B cell (primary cell): ENCODE data around the gene LSMEM2.

Experiments used
- EZH2 ChIP-seq: IDR thresholded peaks from 2 replicates; pipeline ENCODE4 v1.6.1; 2012; ENCODE audit warnings: borderline replicate concordance, low read depth, mild to moderate bottlenecking, moderate library complexity, low read length; ENCODE audit not compliant: insufficient read depth, poor library complexity, severe bottlenecking
- TF ChIP-seq, protein P1 (sequence below): fragments of 200-600 bp; IDR thresholded peaks from one replicate; pipeline ENCODE4 v1.8.0; 2022; ENCODE audit warnings: antibody characterized with exemption, mild to moderate bottlenecking

DNA sequence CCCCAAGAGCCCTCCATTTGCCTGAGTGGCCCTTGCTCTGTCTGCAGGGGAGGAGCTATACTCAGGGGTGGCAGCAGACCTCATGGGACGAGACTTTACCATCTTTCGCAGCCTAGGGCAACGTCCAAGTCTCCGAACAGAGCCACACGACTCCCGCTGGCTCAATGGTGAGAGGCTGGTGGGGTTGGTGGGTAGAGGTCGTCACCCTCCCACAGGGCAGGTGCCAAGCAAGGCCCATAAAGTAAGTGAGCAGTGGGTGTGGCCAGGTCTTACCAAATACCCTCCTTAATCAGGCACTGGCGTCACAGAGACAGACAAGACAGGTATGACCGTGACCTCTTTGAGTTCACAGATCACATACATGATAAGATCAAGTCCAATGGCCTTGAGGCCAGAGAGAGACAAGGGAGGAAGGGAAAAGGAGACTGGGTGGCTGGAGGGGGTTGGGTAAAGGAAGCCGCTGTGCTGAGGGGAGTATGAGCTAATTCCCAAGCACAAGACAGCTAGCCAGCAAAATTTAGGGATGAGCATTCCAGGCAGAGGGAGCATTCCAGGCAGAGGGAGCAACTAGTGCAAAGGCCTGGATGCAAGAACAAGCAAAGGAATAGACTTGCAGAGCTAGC lies 7.5 kb upstream of the LSMEM2 start:
- TF ChIP-seq, protein P1, sequence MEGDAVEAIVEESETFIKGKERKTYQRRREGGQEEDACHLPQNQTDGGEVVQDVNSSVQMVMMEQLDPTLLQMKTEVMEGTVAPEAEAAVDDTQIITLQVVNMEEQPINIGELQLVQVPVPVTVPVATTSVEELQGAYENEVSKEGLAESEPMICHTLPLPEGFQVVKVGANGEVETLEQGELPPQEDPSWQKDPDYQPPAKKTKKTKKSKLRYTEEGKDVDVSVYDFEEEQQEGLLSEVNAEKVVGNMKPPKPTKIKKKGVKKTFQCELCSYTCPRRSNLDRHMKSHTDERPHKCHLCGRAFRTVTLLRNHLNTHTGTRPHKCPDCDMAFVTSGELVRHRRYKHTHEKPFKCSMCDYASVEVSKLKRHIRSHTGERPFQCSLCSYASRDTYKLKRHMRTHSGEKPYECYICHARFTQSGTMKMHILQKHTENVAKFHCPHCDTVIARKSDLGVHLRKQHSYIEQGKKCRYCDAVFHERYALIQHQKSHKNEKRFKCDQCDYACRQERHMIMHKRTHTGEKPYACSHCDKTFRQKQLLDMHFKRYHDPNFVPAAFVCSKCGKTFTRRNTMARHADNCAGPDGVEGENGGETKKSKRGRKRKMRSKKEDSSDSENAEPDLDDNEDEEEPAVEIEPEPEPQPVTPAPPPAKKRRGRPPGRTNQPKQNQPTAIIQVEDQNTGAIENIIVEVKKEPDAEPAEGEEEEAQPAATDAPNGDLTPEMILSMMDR: no peak
- TF ChIP-seq EZH2: no peak
